DMS 273 (cell line): ENCODE data around the gene EPHA2.
"Not testable (repeated sequence)": the region's sequence is repeated elsewhere in the genome, so short reads cannot be mapped to it uniquely, and the experiment has no call there.

Experiments used
- DNase-seq: peaks from one replicate; lab custom pipeline; 2025; ENCODE audit not compliant: unreplicated experiment; lab: John Stamatoyannopoulos, UW

EPHA2 gene

GRCh38 chr1:16168622-16169360, 12.9 kb upstream of the EPHA2 start:
- no peak for DNase-seq

GRCh38 chr1:16168144-16168495, 12.3 kb upstream of the EPHA2 start:
- DNase-seq, result not testable (repeated sequence)

GRCh38 chr1:16167331-16168143, 11.7 kb upstream of the EPHA2 start:
- peak; percentile 84 for DNase-seq

GRCh38 chr1:16166117-16166516, 10.2 kb upstream of the EPHA2 start:
- no peak for DNase-seq

GRCh38 chr1:16165548-16165947, 9.7 kb upstream of the EPHA2 start:
- peak; percentile 37 for DNase-seq

GRCh38 chr1:16165073-16165364, 9.2 kb upstream of the EPHA2 start:
- DNase-seq, result peak; percentile 43

GRCh38 chr1:16164213-16165072, 8.6 kb upstream of the EPHA2 start:
- peak; percentile 62 for DNase-seq

GRCh38 chr1:16163608-16164212, 7.8 kb upstream of the EPHA2 start:
- not testable (repeated sequence) for DNase-seq

- no peak for DNase-seq
Measured at GRCh38 chr1:16162163-16162822, 6.4 kb upstream of the EPHA2 start.

- no peak for DNase-seq
Measured at GRCh38 chr1:16161717-16162116, 5.8 kb upstream of the EPHA2 start.

- DNase-seq, result no peak
Measured at GRCh38 chr1:16158993-16159831, 3.3 kb upstream of the EPHA2 start.

- DNase-seq, result no peak
Measured at GRCh38 chr1:16158025-16158424, 2.2 kb upstream of the EPHA2 start.

GRCh38 chr1:16156848-16157495, 1.1 kb upstream of the EPHA2 start:
- no peak for DNase-seq

GRCh38 chr1:16153999-16154673, 1.7 kb downstream of the EPHA2 start:
- DNase-seq, result no peak

- DNase-seq, result no peak
Measured at GRCh38 chr1:16153096-16153998, 2.5 kb downstream of the EPHA2 start.

GRCh38 chr1:16152481-16153087, 3.3 kb downstream of the EPHA2 start:
- no peak for DNase-seq

GRCh38 chr1:16151995-16152384, 3.9 kb downstream of the EPHA2 start:
- no peak for DNase-seq
